ENCODE measurements around the gene PLD4.

GRCh38 chr14:104931771-104932675 lies 7.3 kb downstream of the PLD4 start:
- TF ChIP-seq EZH2 (IDR thresholded peaks at IDR 0.05) (no peak), POLR2AphosphoS5 (IDR thresholded peaks at IDR 0.05; ENCODE audit: borderline replicate concordance, low read depth, low read length) (no peak), FOXP2 (optimal IDR thresholded peaks at IDR 0.05; ENCODE audit: control extremely low read depth, extremely low read length, insufficient read depth) (no peak)

Measured in SK-N-MC (cell line).